Muscle of back (tissue), 11 donors: ENCODE data around the gene THRAP3. TPM values are rescaled to one million over a fixed set of nuclear protein-coding genes. Genes with fewer than 3 reads are reported as not detected.

Experiments used
- DNase-seq, 3 donors: peaks; one replicate each; pipeline versions ENCODE4 v3.0.0 to v3.0.0-alpha.2; 2013
- polyA plus RNA-seq, 10 donors: library from polyadenylated mRNA; unstranded; fragments of 120-200 nt; gene quantifications; one replicate each; pipeline ENCODE4 v1.2.1, GENCODE V29; 2013; ENCODE audit not compliant: insufficient read length in 10 of 10

The THRAP3 gene
- polyA plus RNA-seq, 10 donors, result 83.5 to 120 (median 95.6) TPM

- DNase-seq, result no peak
Measured at GRCh38 chr1:36287595-36287994, 63.4 kb downstream of the THRAP3 start.

- no peak for DNase-seq
Measured at GRCh38 chr1:36295390-36295789, 71.1 kb downstream of the THRAP3 start.

DNA sequence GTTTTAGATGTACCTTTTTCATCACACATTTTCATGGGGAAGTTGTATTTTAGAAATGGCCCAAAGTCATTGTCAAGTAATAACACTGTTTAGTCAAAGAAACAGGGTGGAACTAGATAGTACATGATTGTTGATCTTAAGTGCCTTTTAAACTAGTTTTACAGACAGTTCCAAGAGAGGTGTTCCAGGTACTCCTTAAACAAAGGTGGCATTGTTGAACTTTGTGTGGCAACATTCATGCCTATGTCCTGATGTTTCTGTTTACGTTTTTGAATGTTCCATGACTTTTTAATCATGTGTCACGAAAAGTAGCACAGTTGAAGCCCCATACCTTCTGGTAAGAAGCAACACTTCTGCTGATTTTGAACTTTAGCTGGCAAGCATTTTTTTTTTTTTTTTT, 72.8 kb downstream of the THRAP3 start:
- no peak for DNase-seq

DNA sequence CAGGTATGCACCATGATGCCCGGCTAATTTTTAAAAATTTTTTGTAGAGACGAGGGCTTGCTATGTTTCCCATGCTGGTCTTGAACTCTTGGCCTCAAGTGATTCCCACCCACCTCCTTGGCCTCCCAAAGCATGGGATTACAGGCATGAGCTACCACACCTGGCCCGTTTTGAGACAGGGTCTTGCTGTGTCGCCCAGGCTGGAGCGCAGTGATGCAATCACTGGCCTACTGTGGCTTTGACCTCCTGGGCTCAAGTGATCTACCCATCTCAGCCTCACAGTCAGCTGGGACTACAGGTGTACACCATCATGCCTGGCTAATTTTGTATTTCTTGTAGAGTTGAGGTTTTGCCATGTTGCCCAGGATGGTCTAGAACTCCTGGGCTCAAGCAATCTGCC, 74.4 kb downstream of the THRAP3 start:
- no peak for DNase-seq

GRCh38 chr1:36300526-36300925, 76.3 kb downstream of the THRAP3 start:
- DNase-seq, result no peak

GRCh38 chr1:36301220-36301619, 77.0 kb downstream of the THRAP3 start:
- DNase-seq, result no peak

- no peak for DNase-seq
Measured at GRCh38 chr1:36303244-36303643, 79.0 kb downstream of the THRAP3 start.

DNA sequence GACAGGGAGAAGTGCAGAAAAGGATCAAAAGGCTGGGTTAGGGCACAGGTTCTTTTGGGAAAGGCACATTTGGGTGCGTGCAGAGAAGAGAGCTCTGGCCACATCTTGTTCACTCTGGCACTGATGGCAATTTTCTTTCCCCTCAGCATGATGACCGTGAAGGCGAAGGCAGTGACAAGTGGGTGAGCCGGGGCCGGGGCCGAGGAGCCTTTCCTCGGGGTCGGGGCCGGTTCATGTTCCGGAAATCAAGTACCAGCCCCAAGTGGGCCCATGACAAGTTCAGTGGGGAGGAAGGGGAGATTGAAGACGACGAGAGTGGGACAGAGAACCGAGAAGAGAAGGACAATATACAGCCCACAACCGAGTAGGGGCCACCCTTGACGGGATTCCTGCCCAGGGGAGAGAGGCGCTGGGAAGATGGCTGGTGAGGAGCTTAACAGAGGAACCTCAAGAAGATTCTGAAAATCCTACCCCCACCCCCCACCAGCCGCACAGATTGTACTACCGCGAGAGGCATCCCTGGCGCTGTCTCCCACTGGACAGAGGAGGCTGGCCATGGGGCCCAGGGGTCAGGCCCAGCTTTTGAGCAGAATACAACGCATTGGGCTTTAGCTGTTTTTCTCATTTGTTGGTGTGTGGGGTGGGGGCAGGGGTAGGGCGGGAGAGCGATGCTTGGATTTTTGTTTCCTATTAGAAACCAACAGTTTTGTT, 79.6 kb downstream of the THRAP3 start:
- no peak for DNase-seq

DNA sequence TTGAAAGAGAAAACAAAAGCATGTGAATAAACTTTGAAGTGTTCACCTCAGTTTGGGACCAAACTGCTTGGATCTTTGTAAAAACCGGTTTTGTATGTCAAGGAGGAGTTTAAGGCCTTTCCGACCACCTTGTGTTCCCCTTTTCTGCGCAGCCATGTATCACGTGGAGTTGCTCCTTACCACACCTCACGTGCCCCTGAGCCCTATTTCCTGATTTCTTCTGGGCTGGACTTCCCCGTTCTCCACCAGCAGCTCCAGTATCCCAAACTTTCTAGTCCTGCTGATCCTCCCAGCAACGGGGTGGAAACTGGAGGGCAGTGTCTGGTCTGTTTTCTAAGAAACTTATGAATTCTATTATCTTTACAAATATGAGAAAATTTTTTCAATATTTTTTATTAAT, 80.3 kb downstream of the THRAP3 start:
- DNase-seq, result no peak

GRCh38 chr1:36304970-36305914, 81.0 kb downstream of the THRAP3 start:
- DNase-seq, result no peak

DNA sequence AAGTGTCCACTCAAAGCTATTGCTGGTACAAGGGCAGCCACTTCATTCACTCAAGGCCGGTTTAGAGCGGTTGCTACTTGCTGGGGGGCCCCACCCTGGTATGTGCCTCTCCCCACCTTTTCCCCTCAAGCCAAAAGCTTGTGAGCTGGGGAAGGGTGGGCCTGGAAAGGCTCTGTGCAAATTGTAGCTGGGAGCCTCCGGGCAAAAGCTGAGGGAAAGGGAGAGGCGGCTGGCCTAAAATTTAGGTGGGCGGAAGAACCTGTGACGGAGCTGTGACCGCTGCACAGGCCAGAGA, 81.6 kb downstream of the THRAP3 start:
- DNase-seq, result no peak

GRCh38 chr1:36306210-36306901, 82.1 kb downstream of the THRAP3 start, which contains the start of gene SH3D21:
SH3D21 (plus strand) TSS chr1:36306368; CDS start chr1:36306421, 53 bp downstream.
- DNase-seq, result no peak

DNA sequence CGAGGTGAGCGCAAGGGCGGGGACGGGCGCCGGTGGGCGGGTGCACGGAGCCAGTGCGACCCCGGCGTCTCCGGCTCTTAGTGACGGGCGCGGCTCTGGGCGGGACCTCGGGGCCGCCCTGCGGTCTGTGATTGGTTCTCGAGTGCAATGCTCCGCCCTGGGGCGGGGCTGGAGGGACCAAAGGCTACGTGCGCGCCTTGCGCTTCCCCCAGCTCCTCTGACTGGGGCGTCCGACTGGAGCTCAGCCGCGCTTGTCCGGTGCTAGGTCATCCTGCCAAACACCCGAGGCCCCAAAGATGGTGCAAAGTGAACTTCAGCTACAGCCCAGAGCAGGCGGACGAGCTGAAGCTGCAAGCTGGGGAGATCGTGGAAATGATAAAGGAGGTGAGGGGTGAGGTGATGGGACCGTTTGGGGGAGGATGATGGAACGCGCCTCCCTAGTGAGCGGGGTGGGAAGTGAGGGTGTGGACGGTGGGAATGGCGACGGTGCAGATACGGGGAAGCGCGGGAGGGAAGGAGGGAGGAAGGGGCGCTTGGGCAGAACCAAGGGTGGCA, 82.7 kb downstream of the THRAP3 start:
- peak; percentile 90 to 97 (median 95) for DNase-seq

- no peak for DNase-seq
Measured at GRCh38 chr1:36307601-36308330, 83.5 kb downstream of the THRAP3 start.

DNA sequence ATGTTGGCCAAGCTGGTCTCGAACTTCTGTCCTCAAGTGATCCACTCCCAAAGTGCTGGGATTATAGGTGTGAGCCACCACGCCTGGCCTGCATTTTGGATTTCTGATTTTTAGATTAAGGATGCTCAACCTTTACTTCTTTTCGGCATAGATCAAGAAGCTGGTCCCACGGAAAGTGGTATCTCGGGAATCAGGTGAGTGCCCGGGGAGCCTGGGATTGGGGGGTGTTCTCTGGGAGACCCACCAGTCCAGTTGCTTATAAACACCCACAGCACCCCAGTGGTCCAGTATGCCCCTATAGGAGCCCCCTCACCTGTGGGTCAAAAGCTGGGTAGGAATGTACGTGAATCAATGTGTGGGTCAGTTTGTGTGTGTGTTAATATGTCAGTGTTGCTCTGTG, 85.2 kb downstream of the THRAP3 start:
- no peak for DNase-seq

GRCh38 chr1:36320291-36320761, 96.1 kb downstream of the THRAP3 start:
- DNase-seq, result peak in 2 of 3 donors; percentile 24 to 68

DNA sequence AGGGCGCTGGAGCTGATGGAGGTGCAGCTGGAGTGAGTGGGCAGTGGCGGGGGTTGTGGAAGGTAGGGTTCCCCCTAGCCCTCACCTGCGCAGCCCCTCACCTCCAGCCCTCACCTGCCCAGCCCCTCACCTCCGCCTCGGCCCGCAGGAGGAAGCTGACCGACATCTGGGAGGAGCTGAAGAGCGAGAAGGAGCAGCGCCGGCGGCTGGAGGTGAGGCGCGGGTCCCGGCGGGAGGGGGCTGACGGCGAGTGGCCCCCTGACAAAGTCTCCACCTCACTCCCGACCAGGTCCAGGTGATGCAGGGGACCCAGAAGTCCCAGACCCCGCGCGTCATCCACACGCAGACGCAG, 96.5 kb downstream of the THRAP3 start:
- no peak for DNase-seq

DNA sequence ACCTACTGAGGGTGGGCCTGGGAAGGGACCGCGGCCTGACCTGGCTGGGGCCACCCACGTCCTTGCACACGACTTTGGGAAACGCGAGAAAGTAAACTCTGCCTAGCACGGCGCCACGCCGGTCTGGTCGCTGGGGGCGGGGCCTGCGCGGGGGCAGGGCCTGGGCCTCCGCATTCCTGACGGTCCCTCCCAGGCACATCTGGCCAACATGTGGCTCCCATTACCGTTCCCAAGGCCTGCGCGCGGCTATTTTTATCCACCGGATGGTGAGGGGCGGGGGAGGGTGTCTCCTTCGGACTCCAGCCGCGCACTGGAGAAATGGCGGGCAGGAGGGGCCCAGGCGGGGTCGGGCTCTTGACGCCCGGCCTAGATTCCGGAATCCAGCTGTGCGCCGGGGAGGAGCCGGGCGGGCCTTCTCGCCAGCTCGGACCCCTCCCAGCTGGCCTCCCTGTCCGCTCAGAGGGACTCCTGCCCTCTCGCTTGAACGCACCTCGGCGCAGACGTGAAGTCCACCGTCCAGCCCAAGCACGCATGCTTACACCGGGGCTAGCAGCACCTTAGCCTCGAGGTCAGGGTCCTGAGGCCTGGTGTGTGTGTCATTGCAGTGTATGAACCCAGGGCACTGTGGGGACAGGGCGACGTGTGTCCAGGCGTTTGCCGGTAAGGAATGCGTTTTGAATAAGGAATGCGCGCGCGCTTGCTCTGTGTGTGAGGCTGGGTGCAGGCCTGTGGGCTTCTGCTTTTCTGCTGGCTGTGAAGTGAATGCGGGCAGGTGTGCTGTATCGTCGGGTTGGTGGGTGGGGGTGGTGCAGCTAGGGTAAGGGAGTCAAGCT, 97.1 kb downstream of the THRAP3 start:
- peak; percentile 93 to 97 (median 94) for DNase-seq

DNA sequence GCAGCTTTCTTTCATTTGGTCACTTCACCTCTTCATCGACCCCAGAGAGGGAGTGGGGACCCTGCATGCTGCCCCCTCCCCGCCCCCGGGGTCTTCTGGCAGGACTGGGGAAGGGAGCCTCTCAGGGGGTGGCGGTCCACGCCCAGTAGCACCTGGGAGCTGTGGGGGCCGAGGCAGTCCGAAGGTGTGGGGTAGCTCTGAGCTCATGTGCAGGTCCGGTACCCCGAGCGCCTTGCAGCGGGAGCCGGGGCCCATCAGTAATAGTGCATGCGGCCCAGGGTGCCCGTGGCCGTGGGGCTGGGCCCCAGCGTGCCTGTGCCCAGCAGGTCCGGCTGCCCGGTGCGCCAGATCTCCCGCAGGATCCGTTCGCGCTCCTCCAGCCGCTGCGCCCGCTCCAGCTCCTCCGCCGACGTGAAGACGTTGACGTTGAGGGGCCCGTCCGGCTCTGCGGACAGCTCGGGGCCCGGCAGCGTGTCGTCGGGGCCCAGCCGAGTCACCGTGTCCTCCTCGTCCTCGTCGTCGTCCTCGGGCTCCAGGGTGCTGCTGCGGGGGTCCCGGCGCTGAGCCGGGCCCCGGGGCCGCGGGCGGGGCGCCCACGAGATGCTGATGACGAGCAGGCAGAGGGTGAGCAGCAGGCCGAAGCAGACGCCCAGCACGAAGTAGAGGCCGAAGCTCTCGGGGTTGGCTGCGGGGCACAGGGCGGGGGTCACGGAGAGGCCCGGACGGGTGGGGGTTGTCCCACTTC, 98.0 kb downstream of the THRAP3 start:
- peak in 1 of 3 donors; percentile 73 for DNase-seq
